Smooth muscle cell (in vitro differentiated cells): ENCODE measurements around the gene PLA2G10. TPM values are rescaled to one million over a fixed set of nuclear protein-coding genes. Genes with fewer than 3 reads are reported as not detected.

Experiments used
- DNase-seq: peaks from one replicate; lab custom pipeline; 2025; ENCODE audit not compliant: unreplicated experiment; lab: John Stamatoyannopoulos, UW
- H2AFZ ChIP-seq: fragments of 200-600 bp; sonication (generic); 2 replicates; pipeline ENCODE4 v1.6.0; 2016; ENCODE audit warnings: antibody characterized with exemption, low read depth, mild to moderate bottlenecking
- H3F3A ChIP-seq: fragments of 200-600 bp; sonication (generic); 2 replicates; pipeline ENCODE4 v1.6.0; 2017; ENCODE audit warnings: antibody characterized with exemption, low read depth
- H3K27ac ChIP-seq: fragments of 200-600 bp; sonication (generic); 2 replicates; pipeline ENCODE4 v1.5.1; 2016; ENCODE audit warnings: low read depth, mild to moderate bottlenecking
- H3K27me3 ChIP-seq: fragments of 200-600 bp; sonication (generic); 2 replicates; pipeline ENCODE4 v1.6.1; 2016; ENCODE audit warnings: low read depth, mild to moderate bottlenecking
- H3K36me3 ChIP-seq: fragments of 200-600 bp; sonication (generic); 2 replicates; pipeline ENCODE4 v1.5.1; 2016; ENCODE audit warnings: low read depth
- H3K4me1 ChIP-seq: fragments of 200-600 bp; sonication (generic); 2 replicates; pipeline ENCODE4 v1.5.1; 2016; ENCODE audit warnings: low read depth
- H3K4me2 ChIP-seq: fragments of 200-600 bp; sonication (generic); 2 replicates; pipeline ENCODE4 v1.6.0; 2016; ENCODE audit warnings: mild to moderate bottlenecking
- H3K4me3 ChIP-seq: fragments of 200-600 bp; sonication (generic); 2 replicates; pipeline ENCODE4 v1.5.1; 2016; ENCODE audit warnings: mild to moderate bottlenecking
- H3K79me2 ChIP-seq: fragments of 200-600 bp; sonication (generic); 2 replicates; pipeline ENCODE4 v1.6.0; 2016; ENCODE audit warnings: low read depth, mild to moderate bottlenecking
- H3K9ac ChIP-seq: fragments of 200-600 bp; sonication (generic); 2 replicates; pipeline ENCODE4 v1.6.0; 2016; ENCODE audit warnings: low read depth
- H3K9me3 ChIP-seq: fragments of 200-600 bp; sonication (generic); replicated peaks from 2 replicates; pipeline ENCODE4 v1.5.1; 2016; ENCODE audit warnings: low read depth
- H4K20me1 ChIP-seq: fragments of 200-600 bp; sonication (generic); 2 replicates; pipeline ENCODE4 v1.6.0; 2016; ENCODE audit warnings: low read depth
- WGBS: methylation state at CpG from one replicate; pipeline ENCODE4 v1.1.7; 2016; ENCODE audit warnings: low lambda C conversion rate; 5-methylcytosine and 5-hydroxymethylcytosine counted together
- polyA plus RNA-seq: library from polyadenylated mRNA; unstranded; fragments of >200 nt; fragmentation: Nextera tagmentation; extraction: Ambion mirVana; gene quantifications from 2 replicates; pipeline ENCODE4 v1.2.1, GENCODE V29; 2016
- total RNA-seq: library from RNA; depleted of rRNA; stranded (reverse); fragments of >200 nt; gene quantifications from 2 replicates; pipeline ENCODE4 v1.2.3, GENCODE V29; 2014
- TF ChIP-seq, protein P1 (sequence below): fragments of 200-600 bp; sonication (generic); IDR thresholded peaks from 2 replicates; pipeline ENCODE4 v1.5.1; 2017; ENCODE audit warnings: borderline replicate concordance, mild to moderate bottlenecking, antibody characterized with exemption; ENCODE audit not compliant: insufficient read depth, poor library complexity, severe bottlenecking

PLA2G10 gene
- total and polyA plus RNA-seq, 2 experiments from 2014 or later, result not detected

DNA sequence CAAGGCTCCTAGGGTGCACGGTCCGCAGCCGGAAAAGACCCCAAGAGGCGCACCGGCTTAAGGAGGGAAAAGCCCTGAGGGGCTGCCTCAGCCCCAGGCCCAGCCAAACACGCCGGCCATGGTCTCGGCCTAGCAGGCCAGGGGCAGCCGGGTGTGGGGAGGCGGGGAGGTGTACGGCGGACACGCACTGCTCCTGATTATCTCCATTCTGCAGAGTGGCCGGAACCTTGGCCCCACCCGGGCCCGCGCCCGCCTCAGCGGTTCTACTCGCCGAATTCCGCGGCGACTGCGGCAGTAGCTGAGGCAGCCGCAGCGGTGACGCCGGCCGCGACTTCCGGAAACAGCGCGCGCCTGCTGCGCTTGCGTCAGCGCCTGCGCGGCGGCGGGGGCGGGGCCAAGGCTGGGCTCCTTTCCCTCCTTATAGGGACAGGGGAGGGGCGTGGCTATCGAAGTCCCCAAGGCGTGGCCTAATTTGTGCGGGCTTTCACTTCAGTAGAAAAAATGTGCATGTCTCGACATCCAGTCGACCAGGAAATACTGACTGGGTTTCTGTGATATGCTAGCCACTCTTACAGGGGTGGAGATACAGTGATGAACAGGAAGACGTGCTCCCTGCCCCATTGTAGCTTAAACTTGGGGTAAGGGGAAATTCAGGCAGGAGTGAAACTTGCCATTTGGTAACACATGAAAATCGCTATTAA, 64.0 kb downstream of the PLA2G10 start, which contains the start of gene PARN:
Gene PARN (minus strand): TSS at position 342 of the 701 bp plus-strand sequence. CDS start 135 bp downstream, at position 207.
- Histone ChIP-seq H3K79me2 (peaks cover 46% of the 10 kb centered on the region), H3K36me3 (peaks cover 6% of the 10 kb centered on the region), H3K4me2 (peak within 1 kb of the TSS; percentile 96), H4K20me1 (peaks cover 15% of the 10 kb centered on the region), H3K27me3 (no peaks in the 10 kb centered on the region), H3K4me3 (peak within 1 kb of the TSS; percentile 84), H3F3A (no peaks in the 10 kb centered on the region), H3K27ac (peak within 1 kb of the TSS; percentile 79), H3K9me3 (no peaks in the 10 kb centered on the region), H3K9ac (peak within 1 kb of the TSS; percentile 86), H3K4me1 (peaks cover 19% of the 10 kb centered on the region), H2AFZ (peak within 1 kb of the TSS; percentile 24)
- TF ChIP-seq, protein P1, sequence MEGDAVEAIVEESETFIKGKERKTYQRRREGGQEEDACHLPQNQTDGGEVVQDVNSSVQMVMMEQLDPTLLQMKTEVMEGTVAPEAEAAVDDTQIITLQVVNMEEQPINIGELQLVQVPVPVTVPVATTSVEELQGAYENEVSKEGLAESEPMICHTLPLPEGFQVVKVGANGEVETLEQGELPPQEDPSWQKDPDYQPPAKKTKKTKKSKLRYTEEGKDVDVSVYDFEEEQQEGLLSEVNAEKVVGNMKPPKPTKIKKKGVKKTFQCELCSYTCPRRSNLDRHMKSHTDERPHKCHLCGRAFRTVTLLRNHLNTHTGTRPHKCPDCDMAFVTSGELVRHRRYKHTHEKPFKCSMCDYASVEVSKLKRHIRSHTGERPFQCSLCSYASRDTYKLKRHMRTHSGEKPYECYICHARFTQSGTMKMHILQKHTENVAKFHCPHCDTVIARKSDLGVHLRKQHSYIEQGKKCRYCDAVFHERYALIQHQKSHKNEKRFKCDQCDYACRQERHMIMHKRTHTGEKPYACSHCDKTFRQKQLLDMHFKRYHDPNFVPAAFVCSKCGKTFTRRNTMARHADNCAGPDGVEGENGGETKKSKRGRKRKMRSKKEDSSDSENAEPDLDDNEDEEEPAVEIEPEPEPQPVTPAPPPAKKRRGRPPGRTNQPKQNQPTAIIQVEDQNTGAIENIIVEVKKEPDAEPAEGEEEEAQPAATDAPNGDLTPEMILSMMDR, result no peak
- WGBS, result 3% methylated on average over 31 of the region's 51 CpGs
- DNase-seq, result peak; percentile 85

DNA sequence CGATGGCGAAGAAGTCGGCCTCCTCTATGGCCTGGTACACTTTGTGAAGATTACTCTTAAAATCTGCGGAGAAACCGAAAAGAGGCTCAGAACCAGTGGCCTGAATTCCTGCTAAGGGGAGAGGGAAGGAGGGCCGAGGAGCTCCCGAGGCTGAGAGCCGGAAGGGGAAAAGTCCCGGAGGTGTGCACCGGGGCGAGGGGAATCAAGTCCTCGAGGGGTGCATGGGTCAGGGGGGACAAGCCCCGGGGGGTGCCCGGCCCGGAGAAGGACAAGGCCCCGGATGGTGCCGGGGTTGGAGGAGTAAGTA, 64.5 kb downstream of the PLA2G10 start:
- TF ChIP-seq, protein P1, result no peak
- peaks cover 10% of the 10 kb centered on the region for H4K20me1 ChIP-seq
- H3K36me3 ChIP-seq, result peaks cover 6% of the 10 kb centered on the region
- H3K27me3 ChIP-seq, result no peaks in the 10 kb centered on the region
- peak overlapping the region; percentile 84 for H3K4me3 ChIP-seq
- H3K4me2 ChIP-seq, result peak overlapping the region; percentile 96
- H3K9me3 ChIP-seq, result no peaks in the 10 kb centered on the region
- H3K9ac ChIP-seq, result peak overlapping the region; percentile 86
- H3K79me2 ChIP-seq, result peaks cover 41% of the 10 kb centered on the region
- H2AFZ ChIP-seq, result no peak overlapping the region
- H3K27ac ChIP-seq, result peak overlapping the region; percentile 79
- 5% methylated on average over 17 of the region's 17 CpGs for WGBS
- peaks cover 19% of the 10 kb centered on the region for H3K4me1 ChIP-seq
- no peaks in the 10 kb centered on the region for H3F3A ChIP-seq
- DNase-seq, result no peak

DNA sequence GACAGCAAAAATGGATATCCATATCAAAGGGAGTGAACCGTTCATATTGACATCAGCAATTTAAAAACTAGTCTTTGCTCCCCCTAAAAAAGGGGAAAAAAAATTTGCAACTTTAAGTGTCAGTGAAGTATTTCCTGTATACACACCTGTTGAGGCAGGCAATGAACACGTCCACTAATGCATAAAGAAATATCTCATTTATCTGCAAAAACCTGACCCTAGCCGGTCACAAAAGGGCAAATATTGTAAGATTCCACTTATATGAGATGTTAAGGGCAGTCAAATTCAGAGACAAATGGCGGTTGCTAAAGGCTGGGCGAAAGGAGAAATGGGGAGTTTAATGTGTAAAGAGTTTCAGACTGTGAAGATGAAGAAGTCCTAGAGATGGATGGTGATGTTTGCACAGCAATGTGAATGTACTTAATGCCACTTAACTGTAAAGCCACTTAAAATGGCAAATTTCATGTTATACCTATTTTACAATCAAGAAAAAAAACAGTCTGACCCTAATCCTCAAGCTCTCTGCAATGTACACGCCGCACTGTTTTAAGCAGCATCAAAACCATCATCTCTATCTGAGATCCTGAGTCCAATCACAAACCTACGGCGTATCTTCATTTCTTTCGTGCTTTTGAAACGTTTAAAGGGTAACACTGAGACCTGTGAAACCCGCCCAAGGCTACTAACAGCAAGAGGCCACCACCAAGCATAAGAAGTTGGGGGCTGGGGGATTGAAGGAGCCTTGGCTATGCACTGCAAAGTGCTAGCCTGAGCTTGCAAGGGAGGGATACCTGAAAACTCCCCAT, 65.1 kb downstream of the PLA2G10 start:
- H3K4me1 ChIP-seq, result peaks cover 15% of the 10 kb centered on the region
- H3K9me3 ChIP-seq, result no peaks in the 10 kb centered on the region
- DNase-seq, result no peak
- peak overlapping the region; percentile 84 for H3K4me3 ChIP-seq
- peaks cover 6% of the 10 kb centered on the region for H3K36me3 ChIP-seq
- H2AFZ ChIP-seq, result no peak overlapping the region
- H4K20me1 ChIP-seq, result peaks cover 5% of the 10 kb centered on the region
- H3F3A ChIP-seq, result no peaks in the 10 kb centered on the region
- peaks cover 36% of the 10 kb centered on the region for H3K79me2 ChIP-seq
- peak overlapping the region; percentile 96 for H3K4me2 ChIP-seq
- H3K27ac ChIP-seq, result peak overlapping the region; percentile 79
- TF ChIP-seq, protein P1, result no peak
- 59% methylated on average over 12 of the region's 12 CpGs for WGBS
- no peaks in the 10 kb centered on the region for H3K27me3 ChIP-seq
- peak overlapping the region; percentile 86 for H3K9ac ChIP-seq
